IMR-90 (cell line): Measurements from ENCODE around the gene C6orf52. TPM values are rescaled to one million over a fixed set of nuclear protein-coding genes. Genes with fewer than 3 reads are reported as not detected.

Experiments
- ATAC-seq: fragments of 200-7000 bp; cut with Tn5 transposase; 2 replicates; pipeline ENCODE4 v1.9.1; 2020; ENCODE audit warnings: low read depth, mild to moderate bottlenecking, moderate library complexity
- BruUV-seq: library from RNA; stranded (reverse); fragments of 400-500 nt; replicated peaks from 2 replicates; lab custom pipeline; 2021; lab: Mats Ljungman, UMichigan
- CTCF ChIA-PET: fragments of 300-600 bp; formaldehyde crosslinking; extraction: SDS; loops from one replicate; lab custom pipeline; 2021; ENCODE audit warnings: antibody characterized with exemption; lab: Yijun Ruan, JAX
- POLR2A ChIA-PET: fragments of 300-600 bp; sonication (Branson Sonifier 250); formaldehyde crosslinking; loops from one replicate; lab custom pipeline; 2022; ENCODE audit warnings: antibody characterized with exemption; ENCODE audit not compliant: unreplicated experiment; lab: Charles Lee
- DNase-seq: peaks from one replicate; pipeline ENCODE4 v3.0.0; 2013
- H2AFZ ChIP-seq: replicated peaks from 2 replicates; pipeline ENCODE3; 2013; ENCODE audit warnings: low read length, mild to moderate bottlenecking; ENCODE audit not compliant: poor library complexity
- H2AK5ac ChIP-seq: 2 replicates; pipeline ENCODE4 v1.6.1; 2013; ENCODE audit warnings: low read depth, low read length, inconsistent platforms
- H2AK9ac ChIP-seq: replicated peaks from 2 replicates; pipeline ENCODE3; 2013; ENCODE audit warnings: mild to moderate bottlenecking, low read depth, low read length, moderate library complexity; ENCODE audit not compliant: poor library complexity
- H2BK120ac ChIP-seq: 2 replicates; pipeline ENCODE4 v1.6.1; 2013; ENCODE audit warnings: low read depth, low read length, inconsistent platforms
- H2BK15ac ChIP-seq: 3 replicates; pipeline ENCODE4 v1.6.1; 2013; ENCODE audit warnings: low read depth, low read length, inconsistent platforms
- H2BK20ac ChIP-seq: 2 replicates; pipeline ENCODE4 v1.6.1; 2013; ENCODE audit warnings: low read depth, mild to moderate bottlenecking, inconsistent platforms, low read length, moderate library complexity
- H2BK5ac ChIP-seq: 2 replicates; pipeline ENCODE4 v1.6.1; 2013; ENCODE audit warnings: mild to moderate bottlenecking, low read depth, low read length, inconsistent platforms; ENCODE audit not compliant: poor library complexity, severe bottlenecking
- H3K14ac ChIP-seq: replicated peaks from 2 replicates; pipeline ENCODE4 v1.6.1; 2013; ENCODE audit warnings: low read depth, low read length, inconsistent platforms
- H3K18ac ChIP-seq: 2 replicates; pipeline ENCODE4 v1.6.1; 2013; ENCODE audit warnings: low read depth, low read length, control low read depth
- H3K23ac ChIP-seq: 2 replicates; pipeline ENCODE4 v1.6.1; 2013; ENCODE audit warnings: low read depth, low read length, inconsistent platforms
- H3K27ac ChIP-seq: 2 replicates; pipeline ENCODE4 v1.5.1; 2013; ENCODE audit warnings: mild to moderate bottlenecking, control low read depth, low read length; ENCODE audit not compliant: insufficient read depth
- H3K27me3 ChIP-seq: 2 replicates; pipeline ENCODE4 v1.6.1; 2013; ENCODE audit warnings: low read length; ENCODE audit not compliant: control insufficient read depth, insufficient read depth
- H3K36me3 ChIP-seq: 2 replicates; pipeline ENCODE4 v1.6.1; 2013; ENCODE audit warnings: low read length, mixed read lengths; ENCODE audit not compliant: control insufficient read depth, insufficient read depth
- H3K4ac ChIP-seq: 2 replicates; pipeline ENCODE4 v1.6.1; 2013; ENCODE audit warnings: low read depth, low read length, inconsistent platforms
- H3K4me1 ChIP-seq: 2 replicates; pipeline ENCODE4 v1.6.1; 2013; ENCODE audit warnings: low read length, mixed read lengths; ENCODE audit not compliant: control insufficient read depth, insufficient read depth
- H3K4me2 ChIP-seq: 2 replicates; pipeline ENCODE4 v1.6.1; 2013; ENCODE audit warnings: low read depth, mild to moderate bottlenecking, control low read depth, low read length, moderate library complexity
- H3K4me3 ChIP-seq: 2 replicates; pipeline ENCODE4 v1.5.1; 2013; ENCODE audit warnings: low read depth, mild to moderate bottlenecking, control low read depth, low read length, moderate library complexity; ENCODE audit not compliant: insufficient read depth
- H3K56ac ChIP-seq: 2 replicates; pipeline ENCODE4 v1.6.1; 2013; ENCODE audit warnings: low read length, inconsistent platforms; ENCODE audit not compliant: insufficient read depth; ENCODE audit errors: extremely low read depth
- H3K79me1 ChIP-seq, 2 experiments: 2 replicates each; pipeline ENCODE4 v1.6.1; 2013; ENCODE audit warnings: low read length in 2 of 2, inconsistent platforms in 1 of 2, low read depth in 1 of 2
- H3K9ac ChIP-seq: 2 replicates; pipeline ENCODE4 v1.6.1; 2013; ENCODE audit warnings: low read depth, low read length, control low read depth
- H3K9me1 ChIP-seq: 2 replicates; pipeline ENCODE4 v1.6.1; 2013; ENCODE audit warnings: low read length, inconsistent platforms; ENCODE audit not compliant: insufficient read depth
- H3K9me3 ChIP-seq: 2 replicates; pipeline ENCODE4 v1.6.1; 2013; ENCODE audit warnings: low read length; ENCODE audit not compliant: control insufficient read depth, insufficient read depth
- H4K20me1 ChIP-seq: 2 replicates; pipeline ENCODE4 v1.6.1; 2013; ENCODE audit warnings: low read length, inconsistent platforms; ENCODE audit not compliant: insufficient read depth
- H4K5ac ChIP-seq: 2 replicates; pipeline ENCODE4 v1.6.1; 2013; ENCODE audit warnings: mild to moderate bottlenecking, low read depth, low read length, control low read depth
- H4K8ac ChIP-seq, 2 experiments: 2 replicates each; pipeline ENCODE4 v1.6.1; 2013; ENCODE audit warnings: low read depth in 2 of 2, low read length in 2 of 2, control low read depth in 1 of 2, inconsistent platforms in 1 of 2
- H4K91ac ChIP-seq: 2 replicates; pipeline ENCODE4 v1.6.1; 2013; ENCODE audit warnings: low read depth, low read length, inconsistent platforms; ENCODE audit not compliant: insufficient read depth
- CEBPB ChIP-seq: IDR thresholded peaks from 2 replicates; pipeline ENCODE4 v1.6.1; 2012; ENCODE audit warnings: low read depth, low read length, improper control_type of control experiment
- FOS ChIP-seq: fragments of 150-350 bp; IDR thresholded peaks from 2 replicates; pipeline ENCODE4 v1.6.1; 2016; ENCODE audit warnings: low read depth, low read length
- MAZ ChIP-seq: IDR thresholded peaks from 2 replicates; pipeline ENCODE4 v1.6.1; 2012; ENCODE audit warnings: low read depth, mild to moderate bottlenecking, low read length, improper control_type of control experiment, moderate library complexity, borderline replicate concordance
- MXI1 ChIP-seq: IDR thresholded peaks from 2 replicates; pipeline ENCODE4 v1.6.1; 2012; ENCODE audit warnings: low read depth, mild to moderate bottlenecking, low read length, moderate library complexity, borderline replicate concordance
- NFE2L2 ChIP-seq: fragments of 150-350 bp; IDR thresholded peaks from 2 replicates; pipeline ENCODE4 v1.6.1; 2016; ENCODE audit warnings: low read depth, mild to moderate bottlenecking, low read length
- RCOR1 ChIP-seq: IDR thresholded peaks from 2 replicates; pipeline ENCODE4 v1.6.1; 2012; ENCODE audit warnings: mild to moderate bottlenecking, low read length, improper control_type of control experiment; ENCODE audit not compliant: insufficient replicate concordance
- RFX5 ChIP-seq: IDR thresholded peaks from 2 replicates; pipeline ENCODE4 v1.8.0; 2012; ENCODE audit warnings: low read depth, mild to moderate bottlenecking, low read length, moderate library complexity
- SMC3 ChIP-seq: fragments of 150-350 bp; IDR thresholded peaks from 2 replicates; pipeline ENCODE4 v1.6.1; 2016; ENCODE audit warnings: low read depth, mild to moderate bottlenecking, antibody characterized with exemption, low read length, moderate library complexity
- WGBS, 2 experiments: methylation state at CpG; one replicate each; pipeline versions ENCODE4 v1.1.5 to v1.1.7; 2013; ENCODE audit warnings: missing lambda C conversion rate in 2 of 2; ENCODE audit not compliant: insufficient read length in 1 of 2; ENCODE audit errors: extremely low coverage in 2 of 2; 5-methylcytosine and 5-hydroxymethylcytosine counted together
- dilution Hi-C: fragments of 300-500 bp; cut with HindIII; formaldehyde crosslinking; loops from one replicate; pipeline ENCODE4 v1.14.3; 2018; ENCODE audit warnings: low sequenced_read_pairs; ENCODE audit not compliant: unreplicated experiment
- in situ Hi-C: fragments of 300-500 bp; cut with MboI; formaldehyde crosslinking; loops from 3 replicates; pipeline ENCODE4 v1.14.3; 2019; ENCODE audit warnings: low sequenced_read_pairs, inconsistent platforms, mixed read lengths
- intact Hi-C: fragments of 100-400 bp; cut with micrococcal nuclease; formaldehyde crosslinking; loops from 2 replicates; pipeline ENCODE4 v1.10.0; 2022
- polyA plus RNA-seq, 3 experiments: library from polyadenylated mRNA; depleted of rRNA; stranded (reverse); fragments of >200 nt; gene quantifications; 2 replicates each; pipeline ENCODE4 v1.2.3, GENCODE V29; 2012; ENCODE audit warnings: low replicate concordance in 1 of 3
- total RNA-seq: library from RNA; depleted of rRNA; stranded (reverse); fragments of >200 nt; gene quantifications from 2 replicates; pipeline ENCODE4 v1.2.3, GENCODE V29; 2012
- TF ChIP-seq, protein P1 (sequence below): fragments of 150-350 bp; IDR thresholded peaks from 2 replicates; pipeline ENCODE4 v1.6.1; 2017; ENCODE audit warnings: mild to moderate bottlenecking, antibody characterized with exemption, low read length, low read depth

The C6orf52 gene
- total and polyA plus RNA-seq, 2 of the 4 experiments (the other 2 are of a cell fraction), result 0.31 TPM; not detected in 1

GRCh38 chr6:10720265-10720959 is 26.0 kb upstream of the C6orf52 start:
- peak overlapping the region; percentile 82 for H3K4ac ChIP-seq
- no peak overlapping the region; the same call in 1 of the 2 replicates for H3K23ac ChIP-seq
- H2AK9ac ChIP-seq, result peak overlapping the region; percentile 91
- H3K79me1 ChIP-seq, result peaks cover 18 to 36% of the 10 kb centered on the region in 2 experiments
- H3K4me3 ChIP-seq, result peak overlapping the region; percentile 76
- H2BK5ac ChIP-seq, result peak overlapping the region; percentile 81
- WGBS, 2 experiments, result 29% methylated on average over 19 of the region's 49 CpGs; no CpG with 5 or more reads in 1 of the 2 experiments
- no peaks in the 10 kb centered on the region for H3K27me3 ChIP-seq
- peak overlapping the region; percentile 49 for H2BK120ac ChIP-seq
- ChIA-PET POLR2A (no interaction called here), CTCF (no interaction called here)
- peak overlapping the region; percentile 82 for H3K27ac ChIP-seq
- TF ChIP-seq MAZ, result no peak
- TF ChIP-seq, protein P1, sequence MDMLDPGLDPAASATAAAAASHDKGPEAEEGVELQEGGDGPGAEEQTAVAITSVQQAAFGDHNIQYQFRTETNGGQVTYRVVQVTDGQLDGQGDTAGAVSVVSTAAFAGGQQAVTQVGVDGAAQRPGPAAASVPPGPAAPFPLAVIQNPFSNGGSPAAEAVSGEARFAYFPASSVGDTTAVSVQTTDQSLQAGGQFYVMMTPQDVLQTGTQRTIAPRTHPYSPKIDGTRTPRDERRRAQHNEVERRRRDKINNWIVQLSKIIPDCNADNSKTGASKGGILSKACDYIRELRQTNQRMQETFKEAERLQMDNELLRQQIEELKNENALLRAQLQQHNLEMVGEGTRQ, result no peak
- TF ChIP-seq SMC3, result no peak
- TF ChIP-seq RFX5, result no peak
- no peak for TF ChIP-seq MXI1
- no peak for TF ChIP-seq CEBPB
- TF ChIP-seq RCOR1, result no peak
- TF ChIP-seq NFE2L2, result no peak
- no peak for TF ChIP-seq FOS
- no peak overlapping the region for H2BK20ac ChIP-seq
- no TSS peak for BruUV-seq
- H2AK5ac ChIP-seq, result peak overlapping the region; percentile 62; the same call in 1 of the 2 replicates
- peaks cover 4% of the 10 kb centered on the region; the same call in 1 of the 2 replicates for H4K20me1 ChIP-seq
- ATAC-seq, result peak; percentile 4; the same call in 1 of the 2 replicates
- peaks cover 4% of the 10 kb centered on the region for H3K36me3 ChIP-seq
- H4K8ac ChIP-seq, result peak overlapping the region; percentile 83 to 86; a peak in 3 of 4 replicates
- peak overlapping the region; percentile 85 for H4K5ac ChIP-seq
- H3K9ac ChIP-seq, result peak overlapping the region; percentile 81
- peak overlapping the region; percentile 76 for H4K91ac ChIP-seq
- peak overlapping the region; percentile 78 for H3K4me2 ChIP-seq
- peak overlapping the region; percentile 55 for H3K18ac ChIP-seq
- intact Hi-C loops (loop anchor here (5.0 kb wide), 1 partner anchor 82 kb away; no protein-coding TSS in a partner anchor), in situ Hi-C loops (no loop called here), dilution Hi-C loops (no loop called here)
- no peak overlapping the region for H2BK15ac ChIP-seq
- peak overlapping the region; percentile 89 for H2AFZ ChIP-seq
- H3K14ac ChIP-seq, result peak overlapping the region; percentile 84
- peaks cover 9% of the 10 kb centered on the region for H3K9me1 ChIP-seq
- peaks cover 8% of the 10 kb centered on the region for H3K4me1 ChIP-seq
- peak; percentile 17 for DNase-seq
- H3K9me3 ChIP-seq, result peaks cover 9% of the 10 kb centered on the region
- H3K56ac ChIP-seq, result no peak overlapping the region; the same call in 1 of the 2 replicates
